ENCODE measurements around the gene EEPD1.

The EEPD1 gene

GRCh38 chr7:36284456-36285090 lies 131.5 kb downstream of the EEPD1 start:
- DNase-seq = no peak

GRCh38 chr7:36285276-36285675 lies 132.2 kb downstream of the EEPD1 start:
- no peak for DNase-seq

- DNase-seq = no peak
Observed at GRCh38 chr7:36286226-36286625, 133.2 kb downstream of the EEPD1 start.

- DNase-seq = no peak
Observed at GRCh38 chr7:36286688-36287087, 133.6 kb downstream of the EEPD1 start.

- DNase-seq = peak; percentile 15
Observed at GRCh38 chr7:36287371-36288241, 134.6 kb downstream of the EEPD1 start.

- no peak for DNase-seq
Observed at GRCh38 chr7:36288501-36288900, 135.4 kb downstream of the EEPD1 start.

- DNase-seq = no peak
Observed at GRCh38 chr7:36289833-36290661, 137.0 kb downstream of the EEPD1 start.

GRCh38 chr7:36291387-36292316 lies 138.6 kb downstream of the EEPD1 start:
- DNase-seq = peak; percentile 78

- no peak for DNase-seq
Observed at GRCh38 chr7:36295090-36295489, 142.0 kb downstream of the EEPD1 start.

- DNase-seq = no peak
Observed at GRCh38 chr7:36296284-36296683, 143.2 kb downstream of the EEPD1 start.

GRCh38 chr7:36297364-36298009 lies 144.4 kb downstream of the EEPD1 start:
- DNase-seq = no peak

GRCh38 chr7:36298106-36298505 lies 145.1 kb downstream of the EEPD1 start:
- DNase-seq = no peak

- no peak for DNase-seq
Observed at GRCh38 chr7:36299223-36299774, 146.2 kb downstream of the EEPD1 start.

GRCh38 chr7:36299823-36300341 lies 146.8 kb downstream of the EEPD1 start:
- DNase-seq = no peak

GRCh38 chr7:36300696-36301350 lies 147.8 kb downstream of the EEPD1 start:
- no peak for DNase-seq

GRCh38 chr7:36301914-36302771 lies 149.1 kb downstream of the EEPD1 start:
- DNase-seq = no peak

GRCh38 chr7:36303202-36304098 lies 150.4 kb downstream of the EEPD1 start:
- no peak for DNase-seq

- no peak for DNase-seq
Observed at GRCh38 chr7:36304099-36304425, 151.0 kb downstream of the EEPD1 start.

GRCh38 chr7:36305226-36305625 lies 152.2 kb downstream of the EEPD1 start:
- no peak for DNase-seq
